ENCODE results near the gene GOLGA6D.
"Not testable (repeated sequence)": the region's sequence is repeated elsewhere in the genome, so short reads cannot be mapped to it uniquely, and the experiment has no call there.

The GOLGA6D gene, protein sequence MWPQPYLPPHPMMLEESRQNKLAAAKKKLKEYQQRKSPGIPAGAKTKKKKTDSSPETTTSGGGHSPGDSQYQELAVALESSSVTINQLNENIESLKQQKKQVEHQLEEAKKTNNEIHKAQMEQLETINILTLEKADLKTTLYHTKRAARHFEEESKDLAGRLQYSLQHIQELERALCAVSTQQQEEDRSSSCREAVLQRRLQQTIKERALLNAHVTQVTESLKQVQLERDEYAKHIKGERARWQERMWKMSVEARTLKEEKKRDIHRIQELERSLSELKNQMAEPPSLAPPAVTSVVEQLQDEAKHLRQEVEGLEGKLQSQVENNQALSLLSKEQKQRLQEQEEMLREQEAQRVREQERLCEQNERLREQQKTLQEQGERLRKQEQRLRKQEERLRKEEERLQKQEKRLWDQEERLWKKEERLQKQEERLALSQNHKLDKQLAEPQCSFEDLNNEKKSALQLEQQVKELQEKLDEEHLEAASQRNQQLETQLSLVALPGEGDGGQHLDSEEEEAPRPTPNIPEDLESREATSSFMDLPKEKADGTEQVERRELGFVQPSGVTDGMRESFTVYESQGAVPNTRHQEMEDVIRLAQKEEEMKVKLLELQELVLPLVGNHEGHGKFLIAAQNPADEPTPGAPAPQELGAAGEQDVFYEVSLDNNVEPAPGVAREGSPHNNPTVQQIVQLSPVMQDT

DNA sequence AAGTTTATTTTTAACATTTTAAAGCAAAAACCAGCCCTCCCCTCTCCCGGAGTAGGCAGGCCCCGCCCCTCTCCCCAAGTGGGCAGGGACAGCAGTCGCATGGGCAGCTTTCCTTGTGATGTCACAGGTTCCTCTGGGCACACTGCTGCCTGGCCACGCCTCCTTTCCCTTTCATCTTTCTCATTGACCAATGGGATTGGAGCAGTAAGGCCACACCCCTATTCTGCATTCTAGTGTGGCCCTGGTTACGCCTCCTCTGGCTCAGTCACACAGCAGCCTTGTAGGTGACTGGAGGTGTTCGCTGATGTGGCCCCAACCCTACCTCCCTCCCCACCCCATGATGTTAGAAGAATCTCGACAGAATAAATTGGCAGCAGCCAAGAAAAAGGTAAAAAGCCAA lies at the start of gene GOLGA6D:
TSS of gene GOLGA6D (plus strand) at position 264 of the 400 bp plus-strand sequence. CDS start at position 305, 41 bp downstream.
- DNase-seq, result not testable (repeated sequence)

DNA sequence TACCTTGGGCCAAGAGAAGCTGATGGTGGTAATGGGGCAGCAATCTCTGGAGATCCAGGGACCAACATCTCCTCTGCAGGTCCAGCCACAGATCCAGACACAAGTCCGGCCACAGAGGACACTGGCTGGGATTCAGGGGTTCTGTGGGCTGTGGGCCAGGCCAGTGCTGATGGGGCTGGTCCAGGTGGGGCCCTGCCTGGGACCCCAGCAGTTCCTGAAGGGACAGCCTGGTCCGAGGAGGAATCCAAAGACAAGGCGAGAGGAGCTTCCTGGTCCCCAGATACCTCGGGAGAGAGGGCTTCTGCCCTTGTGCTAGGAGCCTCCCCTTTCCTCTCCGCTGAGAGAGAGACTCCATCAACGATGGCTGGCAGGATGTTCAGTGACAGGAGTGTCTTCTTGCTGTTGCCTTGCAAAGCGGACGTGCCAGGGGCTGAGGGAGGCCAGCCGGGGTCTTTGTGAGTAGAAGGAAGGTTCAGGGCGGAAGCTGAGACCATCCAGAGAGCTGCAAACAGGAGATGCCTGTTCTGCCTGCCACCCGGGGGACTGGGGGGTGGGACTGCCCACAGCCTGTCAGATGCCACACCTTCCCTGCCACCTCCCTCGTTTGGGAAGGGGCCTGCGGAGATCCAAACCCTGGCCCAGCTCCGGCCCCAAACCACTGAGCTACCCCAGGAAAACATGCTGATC lies 49.0 kb upstream of the GOLGA6D start:
- no peak for DNase-seq

DNA sequence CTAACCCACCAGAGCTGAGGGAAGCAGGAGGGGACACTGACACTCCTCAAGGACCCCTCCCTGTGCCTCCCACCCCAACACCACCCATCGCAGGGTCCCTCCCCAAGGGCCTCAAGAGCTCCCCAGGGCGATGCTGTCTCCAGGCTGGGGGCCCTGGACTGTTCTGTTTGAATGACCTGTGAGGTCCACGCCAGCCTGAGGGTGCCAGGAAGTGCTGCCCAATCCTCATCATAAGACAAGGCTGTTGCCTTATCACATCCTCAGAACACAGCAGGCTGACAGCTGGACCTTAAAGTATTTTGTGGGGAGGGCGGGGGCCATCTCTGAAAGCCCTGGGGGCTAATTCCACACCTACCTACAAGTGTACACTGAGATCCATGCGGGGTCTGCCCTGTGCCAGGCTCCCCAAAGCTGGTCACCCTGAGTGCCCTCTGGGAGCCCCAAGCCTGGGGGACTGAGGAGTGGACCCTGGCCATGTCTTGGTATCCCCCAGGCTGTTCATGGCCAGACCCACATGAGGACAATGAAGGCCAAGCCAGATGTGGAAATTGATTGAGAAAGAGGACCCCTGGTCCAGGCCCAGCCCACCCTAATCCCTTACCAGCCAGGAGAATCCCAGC lies 48.3 kb upstream of the GOLGA6D start:
- no peak for DNase-seq

DNA sequence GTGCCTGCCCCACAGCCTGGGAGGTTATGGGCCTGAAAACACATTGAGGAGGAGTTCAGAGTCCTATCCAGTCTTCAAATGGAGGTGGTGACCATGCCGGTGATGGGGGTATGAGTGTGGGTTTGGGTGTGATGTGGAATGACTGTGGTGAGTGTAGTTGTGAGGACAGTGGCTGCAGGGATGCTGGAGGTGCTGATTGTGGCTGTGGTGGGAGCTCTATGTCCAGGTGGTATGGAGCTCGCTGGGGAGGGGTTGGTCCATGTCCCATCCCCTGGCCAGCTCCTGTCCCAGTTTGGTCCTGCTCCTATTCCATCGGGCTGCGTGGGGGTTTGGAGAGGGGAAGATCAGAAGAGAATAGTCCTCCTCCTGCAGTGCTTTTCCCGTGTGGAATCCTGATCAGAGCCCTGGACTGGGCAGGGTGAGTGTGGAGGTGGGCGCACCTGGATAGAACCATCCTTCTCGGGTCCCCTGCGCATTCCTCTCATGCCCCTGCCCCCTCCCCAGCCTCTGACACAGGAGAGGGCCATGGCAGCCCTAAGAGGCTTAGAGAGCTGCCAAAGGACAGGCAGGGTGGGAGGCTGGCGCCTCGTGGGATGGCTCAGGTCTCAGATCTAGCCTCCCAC lies 47.5 kb upstream of the GOLGA6D start:
- no peak for DNase-seq

DNA sequence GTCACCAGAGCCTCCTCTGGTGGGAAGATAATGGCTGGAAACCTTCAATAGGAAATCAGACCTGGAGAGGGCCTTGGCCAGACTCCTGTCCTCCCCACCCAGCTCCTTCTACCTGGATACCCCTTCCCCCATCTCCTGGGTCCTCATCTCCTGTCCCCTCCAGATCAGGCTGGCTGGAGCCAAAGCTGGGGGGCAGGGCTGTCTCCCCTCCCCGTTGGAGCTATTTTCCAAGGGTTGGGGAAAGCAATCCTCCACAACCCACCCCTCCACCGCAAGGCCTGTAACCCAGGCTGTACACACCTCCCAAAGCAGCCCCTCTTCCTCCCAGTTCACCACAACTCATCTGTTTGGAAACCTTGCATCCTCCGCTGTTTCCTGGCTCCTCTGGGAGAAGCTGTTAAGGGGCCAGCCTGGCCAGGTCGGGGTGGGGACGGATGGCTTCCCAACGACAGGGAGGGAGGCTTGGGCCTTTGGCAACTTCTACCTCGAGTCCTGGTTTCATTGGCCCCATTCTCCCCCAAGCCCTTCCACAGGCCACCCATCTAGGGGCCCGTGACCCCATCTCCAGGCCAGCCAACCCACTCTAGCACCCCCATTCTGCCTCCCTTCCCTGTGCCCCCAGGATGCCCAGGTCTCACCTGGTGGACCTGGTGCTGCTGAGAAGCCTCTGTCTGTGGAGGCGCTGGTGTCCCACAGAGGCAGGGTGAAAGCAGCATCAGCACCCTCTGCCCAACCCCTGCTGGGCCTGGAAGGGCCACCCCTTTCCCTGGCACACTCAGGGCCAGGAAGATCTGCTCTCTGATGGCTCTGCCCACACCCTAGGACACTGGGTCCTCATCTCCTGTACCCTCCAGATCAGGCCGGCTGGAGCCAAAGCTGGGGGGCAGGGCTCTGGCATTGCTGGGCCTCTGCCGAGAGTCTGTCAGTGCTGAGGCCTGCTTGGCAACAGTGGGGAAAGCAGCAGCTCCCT lies 46.6 kb upstream of the GOLGA6D start:
- no peak for DNase-seq

DNA sequence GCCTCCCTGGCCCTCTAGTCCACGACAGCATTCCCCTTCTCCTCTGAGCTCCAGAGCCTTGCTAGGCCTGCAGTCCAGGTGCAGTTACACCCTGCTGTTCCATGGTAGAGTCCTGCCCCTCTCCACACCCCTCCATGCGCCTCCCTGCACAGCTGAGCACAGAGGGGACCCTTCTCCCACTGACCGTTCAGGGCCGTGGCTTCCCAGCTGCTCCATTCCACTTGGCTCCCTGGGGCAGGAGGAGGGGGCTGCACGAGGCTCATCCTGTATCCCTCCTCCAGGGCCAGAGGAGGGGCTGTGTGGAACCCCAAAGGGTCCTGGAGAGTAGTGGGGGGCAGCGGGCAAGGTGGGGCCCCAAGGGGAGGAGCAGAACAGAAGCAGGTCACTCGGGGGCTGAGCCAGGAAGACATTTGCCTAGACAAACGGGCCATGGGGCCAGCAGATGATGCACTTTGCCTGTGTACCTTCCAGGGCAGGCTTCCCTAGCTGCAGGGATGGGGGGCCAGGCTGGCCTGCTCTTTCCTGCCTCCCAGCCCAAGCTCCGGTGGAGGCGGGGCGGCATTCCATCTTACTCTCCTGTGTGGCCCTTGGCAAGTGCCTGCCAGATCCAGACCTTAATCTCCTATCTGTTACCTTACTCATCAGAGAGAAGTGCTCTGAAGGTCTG lies 45.2 kb upstream of the GOLGA6D start:
- DNase-seq, result no peak

DNA sequence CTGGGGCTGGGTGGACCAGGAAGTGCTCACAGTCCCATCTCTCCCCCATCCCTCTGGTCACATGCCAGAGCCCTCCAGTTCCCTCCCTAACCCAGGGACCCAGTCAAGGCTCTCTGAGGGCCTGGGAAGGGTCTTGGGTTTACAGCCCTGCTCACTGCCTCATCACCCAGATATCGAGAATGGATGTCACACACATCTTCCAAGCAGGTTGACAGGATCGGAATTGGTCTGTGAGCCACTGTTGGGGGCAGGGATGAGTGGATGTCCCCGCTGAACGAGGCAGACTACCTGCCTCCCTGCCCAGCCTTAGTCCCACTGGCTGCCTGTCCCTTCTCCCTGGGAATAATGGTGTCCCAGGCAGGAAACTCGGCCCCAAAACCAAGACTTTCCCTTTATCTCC lies 44.5 kb upstream of the GOLGA6D start:
- DNase-seq, result no peak

DNA sequence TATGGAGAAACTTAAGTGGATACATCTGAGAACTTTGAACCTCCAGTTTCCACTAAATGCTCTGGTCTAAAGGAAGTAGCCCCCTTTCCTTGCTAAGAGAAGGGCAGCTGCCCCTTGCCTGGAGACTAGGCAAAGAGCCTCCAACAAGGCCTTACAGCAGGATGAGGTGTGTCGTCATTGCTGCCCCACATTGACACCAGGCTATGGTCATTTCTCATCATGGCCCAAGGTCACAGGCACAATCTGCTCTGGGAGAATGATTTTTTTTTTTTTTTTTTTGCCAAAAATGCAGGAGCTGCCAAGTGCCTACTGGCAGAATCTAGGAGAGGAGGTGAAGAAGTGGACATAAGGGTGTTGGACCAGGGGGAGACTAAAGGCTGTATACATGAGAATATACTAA lies 36.9 kb upstream of the GOLGA6D start:
- not testable (repeated sequence) for DNase-seq

DNA sequence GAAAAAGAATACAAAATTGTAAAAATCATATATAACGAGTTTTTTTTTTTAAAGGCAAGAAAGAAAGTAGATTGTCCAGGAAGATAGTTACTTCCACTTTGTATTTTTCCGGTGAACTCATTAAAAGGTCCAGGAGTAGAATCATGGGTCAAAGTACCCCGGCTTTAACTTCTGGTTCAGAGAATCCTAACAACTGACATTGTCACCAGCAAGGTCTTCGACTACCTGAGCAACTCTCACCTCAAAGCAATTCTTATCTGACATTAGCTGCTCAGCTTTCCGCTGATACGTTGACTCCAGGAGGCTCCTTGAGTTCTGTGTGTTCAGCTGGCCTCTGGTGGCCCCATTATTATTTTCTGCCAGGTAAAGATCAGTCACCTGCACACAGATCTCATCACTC lies 33.6 kb upstream of the GOLGA6D start:
- DNase-seq, result not testable (repeated sequence)

DNA sequence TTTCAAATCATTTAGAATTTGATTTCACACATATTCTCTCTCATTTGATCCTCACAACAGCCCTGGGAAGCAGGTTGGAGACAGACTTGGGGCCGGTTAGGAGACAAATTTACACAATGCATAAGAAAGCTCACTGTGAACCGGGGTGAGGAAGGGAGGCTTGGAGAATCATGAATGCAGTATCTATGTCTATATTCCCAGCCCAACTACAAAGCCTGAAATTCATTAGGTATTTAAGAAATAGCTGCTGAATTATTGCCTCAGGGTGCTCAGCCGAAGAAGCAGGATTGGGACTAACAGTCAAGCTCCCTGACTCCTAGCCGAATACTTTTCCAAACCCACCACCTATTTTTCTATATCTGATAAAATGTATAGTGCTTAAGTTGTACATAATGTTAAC lies 32.9 kb upstream of the GOLGA6D start:
- DNase-seq, result no peak

DNA sequence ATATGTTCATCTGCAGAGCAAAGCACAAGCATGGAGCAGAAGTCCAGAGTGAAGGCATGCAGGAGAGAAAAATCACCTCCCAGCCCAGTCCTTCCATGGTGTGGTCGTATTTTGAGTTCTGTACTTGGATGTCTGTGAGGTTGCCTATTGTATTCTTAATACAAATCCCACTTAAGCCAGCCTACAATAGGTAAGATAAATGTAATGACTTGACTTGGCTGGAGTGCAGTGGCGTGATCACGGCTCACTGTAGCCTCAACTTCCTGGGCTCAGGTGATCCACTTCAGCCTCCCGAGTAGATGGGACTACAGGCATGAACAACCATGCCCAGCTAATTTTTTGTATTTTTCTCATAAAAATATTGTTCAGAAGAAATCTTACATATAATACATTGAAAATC lies 31.3 kb upstream of the GOLGA6D start:
- not testable (repeated sequence) for DNase-seq

DNA sequence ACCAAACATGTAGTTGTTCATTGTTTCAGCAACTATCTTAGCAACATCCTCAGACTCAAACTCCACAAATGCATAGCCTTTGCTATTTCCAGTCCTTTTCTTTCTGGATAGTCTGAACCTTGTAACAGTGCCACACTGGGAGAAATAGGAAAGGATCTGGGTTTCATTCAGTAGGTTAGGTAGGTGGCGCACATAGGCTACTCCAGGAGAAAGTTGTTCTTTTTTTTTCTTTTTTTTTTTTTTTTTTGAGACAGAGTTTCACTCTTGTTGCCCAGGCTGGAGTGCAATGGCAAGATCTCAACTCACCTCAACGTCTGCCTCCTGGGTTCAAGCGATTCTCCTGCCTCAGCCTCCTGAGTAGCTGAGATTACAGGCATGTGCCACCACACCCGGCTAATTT lies 30.4 kb upstream of the GOLGA6D start:
- not testable (repeated sequence) for DNase-seq

DNA sequence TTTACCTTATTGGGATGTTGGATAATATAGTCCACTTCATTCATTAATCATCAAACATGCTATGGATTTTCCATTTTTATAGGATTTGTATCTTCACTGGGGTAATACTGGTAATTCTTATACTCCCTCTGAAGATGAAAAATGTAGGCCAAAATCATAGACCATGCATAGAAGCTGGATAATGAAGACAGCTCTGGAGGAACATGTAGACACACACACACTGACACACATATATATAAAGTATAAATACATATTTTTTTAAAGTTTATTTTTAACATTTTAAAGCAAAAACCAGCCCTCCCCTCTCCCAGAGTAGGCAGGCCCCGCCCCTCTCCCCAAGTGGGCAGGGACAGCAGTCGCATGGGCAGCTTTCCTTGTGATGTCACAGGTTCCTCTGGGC lies 24.6 kb upstream of the GOLGA6D start, which contains the start of gene GOLGA6C:
TSS of gene GOLGA6C (plus strand) at position 301 of the 400 bp plus-strand sequence. CDS start 265 bp downstream, outside the sequence.
- not testable (repeated sequence) for DNase-seq

DNA sequence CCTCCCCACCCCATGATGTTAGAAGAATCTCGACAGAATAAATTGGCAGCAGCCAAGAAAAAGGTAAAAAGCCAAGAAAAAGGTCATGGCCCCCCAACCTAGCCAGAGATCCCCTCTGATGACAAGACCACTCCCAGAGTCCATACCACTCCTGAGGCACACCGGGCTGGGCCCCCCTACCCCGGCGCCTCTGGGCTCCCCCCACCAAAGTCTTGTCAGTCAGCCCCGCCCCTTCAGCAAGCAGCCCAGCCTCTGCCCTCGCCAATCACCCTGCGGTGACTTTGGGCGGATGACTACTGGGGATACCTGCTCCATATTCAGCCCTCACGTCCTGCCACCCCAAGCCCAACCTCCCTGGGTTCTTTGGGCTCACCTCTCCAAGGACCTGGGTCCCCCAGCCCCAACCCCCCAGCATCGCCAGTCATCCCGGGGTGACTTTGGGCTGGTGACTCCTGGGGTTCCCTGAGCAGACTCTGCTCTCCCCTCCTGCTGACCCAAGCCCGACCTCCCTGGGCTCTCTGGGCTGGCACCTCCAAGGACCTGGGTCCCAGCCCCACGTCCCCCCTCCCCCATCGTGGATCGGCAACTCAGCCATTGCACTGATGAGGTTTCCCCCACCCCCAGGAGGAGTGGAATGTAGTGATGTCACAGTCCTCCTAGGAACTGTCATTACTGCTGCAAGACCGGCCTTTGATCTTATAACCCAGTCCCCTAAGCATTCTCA lies 23.9 kb upstream of the GOLGA6D start:
- DNase-seq, result not testable (repeated sequence)

DNA sequence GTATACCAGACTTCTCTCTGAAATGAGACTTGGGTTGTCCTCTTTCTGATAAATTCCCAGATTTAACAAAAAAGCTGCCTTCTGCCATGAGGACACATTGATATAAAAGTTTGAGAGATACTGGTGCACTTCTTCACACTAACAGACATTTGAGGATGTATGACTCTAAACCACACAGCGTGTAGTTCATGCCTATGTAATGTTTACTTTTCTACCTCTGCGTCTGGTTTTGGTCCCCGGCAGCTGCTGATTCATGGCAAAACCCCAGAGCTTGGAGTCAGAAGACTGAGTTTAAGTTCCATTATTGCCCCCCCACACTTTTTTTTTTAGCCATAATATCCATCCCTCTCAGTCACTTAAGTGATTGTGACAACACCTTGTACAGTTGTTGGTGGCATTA lies 22.8 kb upstream of the GOLGA6D start:
- DNase-seq, result not testable (repeated sequence)

DNA sequence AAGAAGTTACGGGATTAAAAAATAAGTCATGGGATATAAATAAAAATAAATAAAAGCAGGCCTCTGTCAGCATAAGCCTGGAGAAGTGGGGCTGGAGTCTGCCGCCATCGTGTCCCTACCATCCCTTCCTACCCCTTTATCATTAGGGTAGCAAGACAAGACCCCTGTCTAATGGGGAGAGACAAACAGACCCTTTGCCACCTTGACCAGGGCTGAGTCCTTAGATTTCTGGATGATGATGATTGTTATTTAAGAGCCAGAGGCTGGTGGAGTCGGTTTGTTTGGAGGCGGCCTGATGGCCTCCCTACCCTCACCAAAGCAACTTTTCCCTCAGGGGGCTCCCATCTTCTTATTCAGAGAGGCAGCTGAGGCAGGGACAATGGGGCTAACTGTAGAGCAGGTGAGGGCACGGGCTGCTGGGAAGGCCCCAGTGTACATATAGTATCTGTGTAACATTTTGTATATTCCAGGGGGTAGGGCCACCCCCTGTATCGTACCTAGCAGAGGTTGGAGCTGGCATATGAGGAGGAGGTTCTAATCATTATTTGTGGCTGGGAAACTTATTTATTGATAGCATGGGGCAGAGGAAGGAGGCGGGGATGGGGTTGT lies 8.8 kb upstream of the GOLGA6D start:
- not testable (repeated sequence) for DNase-seq

DNA sequence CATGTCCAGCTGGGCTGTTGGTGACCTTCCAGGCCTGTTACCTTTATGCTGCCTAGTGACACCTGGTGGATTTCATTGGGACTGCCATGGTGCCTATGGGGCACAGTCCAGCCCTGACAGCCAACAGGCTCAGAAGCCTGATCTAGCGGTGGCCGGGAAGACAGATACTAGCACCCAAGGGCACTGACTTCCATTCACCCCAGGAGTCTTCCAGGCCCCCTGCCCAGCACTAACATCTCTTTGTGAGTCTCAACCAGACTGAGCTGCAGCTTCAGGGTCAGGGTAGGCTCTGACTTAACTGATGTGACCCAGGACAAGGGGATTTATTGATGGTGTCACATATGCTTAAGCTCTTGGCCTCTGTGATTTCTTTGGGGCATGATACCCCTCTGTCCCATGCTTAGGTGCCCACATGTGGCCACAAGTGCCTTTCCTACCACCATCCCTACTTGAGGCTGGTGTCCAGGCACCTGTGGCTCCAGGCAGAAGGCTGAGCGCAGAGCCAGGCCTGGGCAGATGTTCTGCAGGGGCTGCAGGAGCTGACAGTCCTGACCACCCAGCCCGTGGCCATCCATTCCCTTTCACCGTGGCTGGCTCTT lies 8.0 kb upstream of the GOLGA6D start:
- not testable (repeated sequence) for DNase-seq

DNA sequence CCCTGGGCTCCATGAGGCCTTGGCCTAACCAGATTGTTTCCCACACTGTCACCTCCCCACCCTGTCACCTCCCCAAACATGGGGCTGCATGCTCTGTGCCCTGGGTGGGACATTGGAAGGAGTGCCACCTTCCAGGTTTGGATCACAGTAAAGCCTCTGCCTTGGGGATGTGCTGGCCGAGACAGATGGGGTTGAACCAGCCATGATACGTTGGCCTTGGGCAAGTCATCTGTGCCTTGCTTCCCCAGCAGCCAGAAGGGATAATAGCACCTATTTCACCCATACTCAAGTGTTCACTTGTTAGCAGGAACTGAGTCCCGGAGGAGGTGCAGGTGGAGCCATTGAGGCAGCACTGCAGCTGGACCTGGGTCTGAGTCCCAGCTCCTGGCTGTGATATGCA lies 7.0 kb upstream of the GOLGA6D start:
- DNase-seq, result not testable (repeated sequence)

DNA sequence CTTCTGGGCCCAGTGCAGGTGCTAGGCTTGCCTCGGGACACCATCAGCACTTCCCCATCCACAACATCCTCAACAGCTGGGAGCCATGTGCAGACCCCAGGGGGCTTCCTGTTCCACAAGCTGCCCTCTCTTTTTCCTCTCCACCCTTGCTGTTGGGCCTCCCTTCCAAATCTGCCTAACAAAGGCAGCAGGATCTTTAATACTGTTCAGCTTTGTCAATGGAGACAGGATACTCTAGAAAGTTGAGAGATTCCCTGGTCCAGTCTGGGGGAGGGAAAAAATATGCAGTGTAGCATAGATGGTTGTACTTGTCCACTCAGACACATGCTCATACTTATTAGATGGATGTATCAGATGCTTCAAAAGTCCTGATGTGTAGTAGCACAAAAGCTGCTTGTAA lies 4.1 kb upstream of the GOLGA6D start:
- DNase-seq, result not testable (repeated sequence)

Measured in NCI-H524 treated with DMSO at 0.1 percent for 48 hours (cell line).